GM19463 (cell line): ENCODE measurements around the gene C1orf198.

Experiments used
- ATAC-seq: cut with Tn5 transposase; IDR thresholded peaks from one replicate; pipeline ENCODE4 v1.9.1; 2021; ENCODE audit warnings: mild to moderate bottlenecking, moderate library complexity; ENCODE audit not compliant: unreplicated experiment

C1orf198 gene

GRCh38 chr1:230836793-230837192 is 31.5 kb downstream of the C1orf198 start:
- ATAC-seq: no peak

- no peak for ATAC-seq
These were observed 32.0 kb downstream of the C1orf198 start for GRCh38 chr1:230836347-230836746.

DNA sequence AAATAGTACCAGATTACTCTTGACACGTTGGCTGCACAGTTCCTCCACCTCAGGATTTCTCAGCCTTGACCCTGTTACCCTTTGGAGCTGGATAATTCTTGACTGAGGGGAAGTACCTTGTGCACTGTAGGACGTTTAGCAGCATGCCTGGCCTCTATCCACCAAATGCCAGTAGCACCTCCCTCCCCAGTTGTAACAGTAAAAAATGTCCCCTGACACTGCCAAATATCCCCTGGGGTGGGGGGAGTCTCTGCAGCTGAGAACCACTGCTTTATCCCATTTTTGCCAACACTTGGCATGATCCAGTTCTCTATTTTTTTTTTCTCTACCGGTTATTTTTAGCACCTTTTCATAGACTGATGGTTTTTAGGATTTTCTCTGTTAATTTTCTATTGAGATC is 34.0 kb downstream of the C1orf198 start:
- ATAC-seq: no peak

DNA sequence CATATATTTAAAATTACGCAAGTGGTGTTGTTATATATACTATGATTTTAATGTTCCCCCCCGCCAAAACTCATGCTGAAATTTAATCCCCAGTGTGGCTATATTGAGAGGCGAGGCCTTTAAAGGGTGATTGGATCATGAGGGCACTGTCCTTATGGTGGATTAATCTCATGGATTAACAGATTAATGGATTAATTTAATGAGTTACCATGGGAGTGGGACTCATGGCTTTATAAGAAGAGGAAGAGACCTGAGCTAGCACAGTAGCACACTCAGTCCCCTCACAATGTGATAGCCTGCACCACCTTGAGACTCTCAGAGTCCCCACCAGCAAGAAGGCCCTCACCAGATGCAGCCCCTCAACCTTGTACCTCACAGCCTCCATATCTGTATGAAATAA is 34.8 kb downstream of the C1orf198 start:
- ATAC-seq: no peak

DNA sequence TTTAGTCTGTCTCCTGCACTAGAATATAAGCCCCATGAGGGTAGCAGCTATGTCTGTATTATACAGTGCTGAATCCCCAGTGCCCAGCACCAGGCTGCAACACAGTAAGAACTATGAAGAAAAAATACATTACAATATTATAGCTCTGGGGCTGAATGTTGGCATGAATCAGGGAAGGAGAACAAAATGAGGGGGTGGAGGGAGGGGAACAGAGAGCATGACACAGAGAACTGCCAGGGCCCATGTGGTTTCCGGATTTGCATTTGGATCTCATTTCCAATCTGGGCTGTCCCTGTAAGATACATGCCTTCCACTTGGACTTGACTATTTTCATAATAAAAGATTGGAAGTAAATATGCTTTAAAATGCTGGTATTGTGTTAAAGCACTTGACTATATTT is 35.8 kb downstream of the C1orf198 start:
- ATAC-seq: no peak

DNA sequence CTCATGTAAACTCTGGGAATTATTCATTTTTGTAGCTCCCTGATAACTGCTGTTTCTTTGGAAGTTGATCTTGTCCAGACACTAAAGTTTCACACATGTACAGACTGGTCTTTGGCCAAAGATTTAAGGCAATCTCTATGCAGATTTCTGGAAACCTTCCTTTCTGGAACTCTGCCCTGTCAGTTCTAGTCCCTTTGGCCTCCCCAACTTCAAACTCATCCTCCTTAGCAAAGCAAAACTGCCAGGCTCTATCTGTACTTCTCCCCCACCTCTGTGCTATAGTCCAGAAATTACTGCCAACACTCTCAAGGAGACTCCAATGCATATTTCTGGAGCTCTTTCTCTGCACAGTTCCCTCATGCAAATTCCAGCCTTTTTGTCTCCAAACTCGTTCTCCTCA is 36.5 kb downstream of the C1orf198 start:
- no peak for ATAC-seq

GRCh38 chr1:230828421-230828820 is 39.9 kb downstream of the C1orf198 start:
- ATAC-seq: no peak

GRCh38 chr1:230827801-230828200 is 40.5 kb downstream of the C1orf198 start:
- no peak for ATAC-seq

DNA sequence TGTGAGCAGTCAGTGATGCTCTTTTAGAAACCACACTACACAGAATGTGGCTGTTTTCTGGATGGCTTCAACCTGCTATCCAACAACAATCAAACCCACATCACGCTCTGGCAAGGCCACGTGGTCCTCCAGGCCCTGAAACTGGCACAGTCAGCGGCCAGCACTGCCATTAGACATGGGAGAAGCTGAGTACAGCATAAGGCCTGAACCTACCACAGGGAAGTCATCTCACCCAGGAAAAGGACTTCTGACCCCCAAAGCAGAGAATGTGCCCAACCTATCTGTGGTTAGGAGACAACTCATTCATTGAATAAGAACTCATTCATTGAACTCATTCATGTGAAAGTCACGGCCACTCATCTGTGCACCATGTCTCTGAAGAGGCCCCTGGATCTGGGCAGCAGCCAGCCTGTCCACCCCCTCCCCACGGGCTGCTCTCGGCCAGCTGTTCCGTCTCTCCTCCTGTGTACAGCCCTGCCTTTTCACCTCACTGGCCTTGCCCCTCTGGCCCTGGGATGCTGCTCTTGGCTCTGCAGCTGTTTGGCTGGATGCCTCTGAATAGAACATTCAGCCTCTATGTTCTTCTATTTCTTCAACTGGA is 41.1 kb downstream of the C1orf198 start:
- ATAC-seq: no peak

DNA sequence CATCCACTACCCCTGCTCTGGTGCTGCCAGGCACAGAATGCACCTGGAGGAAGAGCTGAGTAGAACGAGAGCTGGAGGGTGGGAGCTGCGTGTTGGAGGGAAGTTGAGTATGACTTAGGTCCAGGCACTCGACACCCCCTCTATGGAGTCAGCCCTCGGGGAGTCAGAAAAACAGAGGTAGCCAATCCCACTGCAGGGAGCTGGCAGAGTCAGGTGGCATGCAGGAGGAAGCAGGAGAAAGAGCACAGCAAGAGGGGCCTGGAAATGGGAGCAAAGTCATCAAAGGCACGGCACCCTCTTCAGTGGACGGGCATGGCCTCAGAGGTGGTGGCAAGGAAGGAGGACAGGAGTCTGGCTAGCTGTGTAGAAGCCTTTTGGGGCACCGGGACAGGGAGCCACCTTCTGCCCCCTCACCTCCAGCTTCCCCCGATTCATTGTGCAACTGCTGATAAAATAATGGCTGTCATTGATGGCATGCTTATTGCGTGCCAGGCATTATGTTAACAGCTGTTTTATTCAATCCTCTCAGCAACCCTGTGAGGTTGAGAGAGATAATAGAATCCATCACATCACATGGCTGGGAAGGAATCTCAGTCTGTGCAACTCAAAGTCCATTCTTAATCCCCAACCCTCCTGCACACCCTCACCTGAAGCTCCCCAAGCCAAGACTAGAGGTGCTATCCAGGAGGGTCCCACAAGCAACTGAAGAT is 42.0 kb downstream of the C1orf198 start:
- ATAC-seq: no peak

DNA sequence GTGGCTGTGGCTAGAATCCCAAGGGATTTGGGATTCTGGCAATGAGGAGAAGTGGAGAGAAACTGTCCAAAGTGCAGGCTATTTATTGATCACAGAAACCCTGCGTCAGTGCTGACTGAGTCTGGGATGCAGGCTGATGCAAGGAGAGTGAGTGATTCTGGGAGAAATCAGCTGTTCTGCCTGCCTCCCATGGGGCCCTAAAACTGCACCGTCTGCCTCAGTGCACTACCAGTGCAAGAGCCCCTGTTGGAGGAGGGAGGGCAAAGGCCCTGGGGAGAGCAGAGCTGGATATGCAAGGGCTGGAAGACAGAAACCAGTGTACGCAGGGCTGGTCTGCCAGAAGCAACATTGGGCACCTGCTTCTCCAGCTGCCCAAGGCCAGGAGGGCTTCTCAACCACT is 42.6 kb downstream of the C1orf198 start:
- ATAC-seq: no peak

GRCh38 chr1:230824919-230825721 is 43.2 kb downstream of the C1orf198 start:
- ATAC-seq: no peak

GRCh38 chr1:230824551-230824918 is 43.8 kb downstream of the C1orf198 start:
- no peak for ATAC-seq

GRCh38 chr1:230823931-230824381 is 44.4 kb downstream of the C1orf198 start:
- no peak for ATAC-seq

GRCh38 chr1:230823426-230823825 is 44.9 kb downstream of the C1orf198 start:
- ATAC-seq: no peak

DNA sequence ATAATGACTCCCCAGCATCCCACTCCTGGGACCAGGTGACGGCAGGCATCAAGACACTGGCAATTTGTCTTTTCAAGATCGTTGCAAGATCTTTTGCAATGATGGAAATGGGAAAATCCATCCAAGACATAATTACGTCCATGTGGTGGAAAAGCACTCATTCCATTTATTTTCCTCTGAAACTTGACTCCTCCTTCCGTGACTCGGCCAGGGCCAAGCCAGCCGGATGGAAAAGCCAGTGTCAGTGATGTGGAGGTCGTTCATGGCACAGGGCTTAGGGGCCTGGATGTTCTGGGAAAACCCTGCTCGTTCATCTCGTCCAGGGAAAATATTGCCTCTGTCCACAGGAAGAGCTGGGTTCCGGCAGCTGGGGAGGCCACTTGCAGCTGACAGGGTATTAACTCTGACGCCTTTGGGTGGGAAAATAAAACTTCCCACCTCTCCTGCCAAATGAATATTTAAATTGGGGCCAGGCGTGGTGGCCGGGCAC is 46.2 kb downstream of the C1orf198 start:
- ATAC-seq: no peak

DNA sequence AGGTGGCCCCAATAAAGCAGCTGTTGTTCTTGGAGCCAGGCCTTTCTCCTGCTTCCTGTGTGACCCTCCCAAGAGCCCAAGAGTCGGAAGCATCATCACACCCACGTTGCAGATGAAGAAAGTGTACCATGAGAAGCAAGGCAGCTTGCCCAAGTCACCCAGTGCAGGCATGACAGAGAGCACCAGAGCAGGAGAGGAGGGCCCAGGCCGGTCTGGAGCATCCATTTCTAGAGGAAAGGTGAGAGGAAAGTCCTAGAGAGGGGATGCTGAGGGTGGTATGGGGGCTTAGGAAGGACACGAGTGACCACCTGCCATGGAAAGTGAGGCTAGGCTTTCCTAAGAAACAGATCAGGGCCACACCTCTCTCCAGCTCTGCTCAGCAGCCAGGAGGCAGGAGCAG is 47.0 kb downstream of the C1orf198 start:
- no peak for ATAC-seq

- ATAC-seq: no peak
These were observed 47.8 kb downstream of the C1orf198 start for GRCh38 chr1:230820568-230820967.

DNA sequence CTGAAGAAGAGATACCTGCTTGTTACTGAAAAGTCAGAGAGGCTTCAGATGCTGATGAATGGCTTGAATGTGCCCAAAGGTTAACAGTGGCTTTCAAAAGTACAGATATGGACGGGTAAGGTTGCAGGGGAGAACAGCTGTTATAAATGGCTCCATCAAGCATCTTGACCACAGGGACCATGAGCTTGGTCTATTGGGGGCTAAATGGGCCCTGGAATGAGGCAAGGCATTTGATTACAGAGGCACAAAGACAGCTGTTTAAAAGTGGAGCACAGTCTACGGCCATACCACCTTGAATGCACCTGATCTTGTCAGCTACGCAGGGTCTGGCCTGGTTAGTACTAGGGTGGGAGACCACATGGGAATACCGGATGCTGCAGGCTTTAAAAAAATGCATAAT is 48.3 kb downstream of the C1orf198 start:
- no peak for ATAC-seq

GRCh38 chr1:230818901-230819300 is 49.4 kb downstream of the C1orf198 start:
- no peak for ATAC-seq

DNA sequence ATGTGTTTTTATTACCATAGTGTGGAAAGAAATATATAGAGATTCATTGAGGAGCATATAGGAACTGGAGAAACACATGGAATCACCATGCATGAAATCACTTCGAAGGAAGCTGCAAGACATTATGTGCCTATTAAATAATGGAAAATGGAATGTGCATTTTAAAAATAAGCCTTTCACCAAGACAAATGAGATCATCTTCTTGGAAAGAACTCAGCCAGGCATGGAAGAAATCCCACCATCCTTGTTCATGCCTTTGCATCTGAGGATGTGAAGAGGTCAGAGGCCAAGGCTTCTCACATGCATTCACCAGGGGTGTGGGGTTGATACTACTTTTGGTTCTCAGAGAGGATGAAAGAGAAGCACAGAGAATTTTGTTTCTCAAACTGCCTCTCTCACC is 50.0 kb downstream of the C1orf198 start:
- ATAC-seq: no peak

DNA sequence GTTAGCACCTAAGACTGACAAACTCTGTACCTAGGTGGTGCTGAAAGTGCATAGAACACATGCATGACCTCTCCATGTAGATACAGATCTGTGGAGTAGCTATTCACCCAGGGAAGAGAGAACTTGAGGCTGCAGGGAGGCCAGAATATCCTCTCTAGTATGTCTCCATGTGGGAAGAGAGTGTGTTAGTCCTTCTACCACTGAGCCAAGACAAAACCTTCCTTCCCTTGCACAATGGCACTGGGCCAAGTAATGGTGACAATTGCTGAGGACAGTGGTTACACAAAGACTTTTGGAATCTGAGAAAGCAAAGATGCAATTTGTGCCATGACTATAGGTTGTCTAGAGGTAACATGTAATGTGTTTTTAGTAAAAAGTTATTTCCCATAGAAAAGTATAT is 52.3 kb downstream of the C1orf198 start:
- no peak for ATAC-seq
